Adrenal gland (tissue), 5 donors: Measurements from ENCODE around the gene RAMP1.

Source experiments
- POLR2A ChIP-seq, 2 donors: fragments of 450-650 bp; IDR thresholded peaks; one replicate each; pipeline ENCODE4 v1.6.1; 2017; ENCODE audit warnings: antibody characterized with exemption in 2 of 2, mild to moderate bottlenecking in 2 of 2, moderate library complexity in 1 of 2
- TF ChIP-seq, protein P1 (sequence below), 6 experiments: fragments of 450-650 bp in 4 of 6; fragments of 200-600 bp in 2 of 6; sonication (generic) in 1 of 6; IDR thresholded peaks; 1 replicate in 5 of 6; 2 replicates in 1 of 6; pipeline versions ENCODE4 v1.5.1 to v1.8.0; 2016 to 2021; ENCODE audit warnings: antibody characterized with exemption in 6 of 6, mild to moderate bottlenecking in 2 of 6, moderate library complexity in 1 of 6
- donor health status: DM: no; HTN: no; CAD: no.

- TF ChIP-seq, protein P1, sequence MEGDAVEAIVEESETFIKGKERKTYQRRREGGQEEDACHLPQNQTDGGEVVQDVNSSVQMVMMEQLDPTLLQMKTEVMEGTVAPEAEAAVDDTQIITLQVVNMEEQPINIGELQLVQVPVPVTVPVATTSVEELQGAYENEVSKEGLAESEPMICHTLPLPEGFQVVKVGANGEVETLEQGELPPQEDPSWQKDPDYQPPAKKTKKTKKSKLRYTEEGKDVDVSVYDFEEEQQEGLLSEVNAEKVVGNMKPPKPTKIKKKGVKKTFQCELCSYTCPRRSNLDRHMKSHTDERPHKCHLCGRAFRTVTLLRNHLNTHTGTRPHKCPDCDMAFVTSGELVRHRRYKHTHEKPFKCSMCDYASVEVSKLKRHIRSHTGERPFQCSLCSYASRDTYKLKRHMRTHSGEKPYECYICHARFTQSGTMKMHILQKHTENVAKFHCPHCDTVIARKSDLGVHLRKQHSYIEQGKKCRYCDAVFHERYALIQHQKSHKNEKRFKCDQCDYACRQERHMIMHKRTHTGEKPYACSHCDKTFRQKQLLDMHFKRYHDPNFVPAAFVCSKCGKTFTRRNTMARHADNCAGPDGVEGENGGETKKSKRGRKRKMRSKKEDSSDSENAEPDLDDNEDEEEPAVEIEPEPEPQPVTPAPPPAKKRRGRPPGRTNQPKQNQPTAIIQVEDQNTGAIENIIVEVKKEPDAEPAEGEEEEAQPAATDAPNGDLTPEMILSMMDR (IDR thresholded peaks at IDR 0.05), result no peak
- TF ChIP-seq POLR2A (IDR thresholded peaks at IDR 0.05), result no peak
These were observed 35.6 kb downstream of the RAMP1 start for GRCh38 chr2:237894986-237895543.
